ENCODE data around the gene CHEK2.

GRCh38 chr22:28711820-28712777 is 29.5 kb downstream of the CHEK2 start:
- TF ChIP-seq CTCF (IDR thresholded peaks at IDR 0.05): no peak
- TF ChIP-seq POLR2AphosphoS5 (IDR thresholded peaks at IDR 0.05): no peak

Measured in prostate gland (tissue), 2 donors.